ENCODE data around the gene PEX1.
"Not testable (repeated sequence)": the region's sequence is repeated elsewhere in the genome, so short reads cannot be mapped to it uniquely, and the experiment has no call there.

The PEX1 gene

DNA sequence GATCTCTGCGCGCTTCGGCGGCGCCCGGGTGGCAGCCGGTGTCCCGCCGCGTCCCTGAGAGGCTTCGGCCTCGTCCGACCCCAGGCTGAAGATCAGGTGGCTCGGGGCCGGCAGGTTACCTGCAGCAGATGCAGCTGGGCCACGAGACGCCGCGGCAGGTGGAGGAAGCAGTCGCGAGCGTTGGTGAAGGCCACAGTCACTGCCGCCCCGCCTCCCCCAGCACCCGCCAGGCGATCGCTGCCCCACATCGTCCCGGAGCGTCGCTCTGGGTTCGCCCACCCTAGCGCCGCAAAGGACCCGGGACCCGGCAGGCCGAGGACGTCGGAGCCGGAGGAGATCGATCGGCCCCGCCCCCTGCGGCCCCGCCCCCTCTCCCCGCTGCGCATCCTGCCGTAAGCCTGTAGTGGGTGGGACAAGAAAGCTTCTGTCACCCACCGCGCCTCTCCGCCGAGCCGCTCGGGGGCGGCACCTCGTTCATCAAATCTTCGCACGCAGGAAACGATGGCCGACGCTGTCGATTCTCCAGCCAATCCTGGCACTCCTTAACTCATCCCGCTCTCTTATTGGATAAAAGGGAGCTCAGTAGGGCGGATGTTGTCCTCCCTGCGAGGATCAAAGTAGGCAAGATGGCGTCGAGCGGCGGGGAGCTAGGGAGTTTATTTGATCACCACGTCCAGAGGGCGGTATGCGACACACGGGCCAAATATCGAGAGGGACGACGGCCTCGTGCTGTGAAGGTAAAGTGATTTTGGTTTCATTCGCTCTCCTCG, at the start of gene PEX1, which contains the start of gene RBM48:
Gene PEX1, minus strand, starts transcription at position 333 of the 770 bp plus-strand sequence. Its CDS starts 85 bp downstream, at position 248.
Gene RBM48, plus strand, starts transcription at position 608 of the 770 bp plus-strand sequence. Its CDS starts 19 bp downstream, at position 627.
- peak; percentile 91 to 100 (median 96) for DNase-seq
- intact Hi-C loops (cut with DNase I): loop anchor here (2.0 kb wide), 2 partner anchors 62 to 80 kb away; partner anchors contain the start of gene FAM133B

DNA sequence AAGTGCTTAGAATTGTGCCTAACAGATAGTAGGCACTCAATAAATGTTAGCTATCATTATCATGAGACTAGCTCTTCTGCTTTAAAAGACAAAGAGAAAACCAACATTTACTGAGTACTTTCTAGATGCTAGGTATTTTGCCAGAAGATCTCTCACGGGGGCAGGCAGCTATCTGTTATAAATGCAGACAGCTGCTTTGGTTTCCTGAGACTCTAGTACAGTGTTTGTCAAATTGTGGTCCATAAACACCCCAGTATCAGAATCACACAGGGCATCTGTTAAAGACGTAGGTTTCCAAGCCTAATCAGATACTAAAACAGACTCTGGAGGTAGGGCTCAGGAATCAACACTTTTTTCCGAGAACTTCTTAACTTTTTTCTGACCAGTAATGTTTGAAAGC, 48.0 kb upstream of the PEX1 start:
- no peak for DNase-seq
- intact Hi-C loops (cut with DNase I): no loop called here

DNA sequence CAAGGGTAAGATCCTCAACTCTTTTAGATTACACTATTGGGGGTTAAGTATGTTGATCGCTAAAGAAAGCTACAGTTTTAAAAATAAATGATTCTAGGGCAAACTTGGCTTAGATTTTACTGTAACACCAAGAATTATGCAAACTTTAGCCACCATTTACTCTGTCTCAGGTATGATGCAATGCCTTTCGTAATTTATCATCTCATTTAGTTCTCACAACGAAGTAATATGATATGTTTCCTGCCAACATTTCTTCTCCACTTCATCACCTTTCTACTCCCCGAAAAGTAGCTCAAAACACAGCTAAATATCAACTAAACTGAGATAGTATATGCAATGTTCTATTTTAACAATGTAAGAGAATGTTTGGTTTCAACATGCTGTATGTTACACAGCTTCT, 40.8 kb upstream of the PEX1 start:
- no peak for DNase-seq
- intact Hi-C loops (cut with DNase I): no loop called here

DNA sequence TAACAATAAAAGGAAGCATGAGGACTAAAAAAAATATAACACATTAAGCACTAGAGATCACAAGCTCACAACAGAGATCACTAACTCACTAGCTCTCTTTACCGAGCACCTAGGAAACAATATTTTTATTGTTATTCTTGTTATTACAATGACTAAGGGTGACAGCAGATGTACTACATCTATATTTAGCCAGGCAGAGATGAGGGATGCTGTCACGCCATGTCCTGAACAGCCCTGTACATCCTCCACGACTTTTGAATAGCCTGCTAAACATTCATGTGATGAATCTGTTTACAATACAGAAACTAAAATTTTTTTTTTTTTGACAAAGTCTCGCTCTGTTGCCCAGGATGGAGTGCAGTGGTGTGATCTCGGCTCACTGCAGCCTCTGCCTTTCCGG, 39.1 kb upstream of the PEX1 start:
- intact Hi-C loops (cut with DNase I): no loop called here
- DNase-seq: peak in 2 of 10 donors; percentile 19 to 40

DNA sequence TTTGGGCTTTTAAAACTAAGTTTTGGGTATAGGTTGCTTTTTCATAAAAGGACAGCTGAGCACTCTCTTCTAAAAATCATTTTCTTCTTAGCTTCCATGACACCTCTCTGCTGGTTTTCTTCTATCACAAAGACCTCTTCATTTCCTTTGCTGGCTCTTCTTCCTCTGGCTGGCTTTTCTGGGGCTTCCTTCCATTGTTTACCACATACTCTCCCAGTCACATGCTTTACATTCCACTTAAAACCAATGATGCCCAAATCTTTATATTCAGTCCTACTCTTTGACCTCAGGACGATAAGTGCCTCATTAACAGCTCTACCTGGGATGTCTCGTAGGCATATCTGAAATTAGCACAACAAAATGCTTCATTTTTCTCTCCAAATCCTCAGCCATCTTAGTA, 35.0 kb upstream of the PEX1 start:
- intact Hi-C loops (cut with DNase I): no loop called here
- no peak for DNase-seq

- DNase-seq: no peak
- intact Hi-C loops (cut with DNase I): no loop called here
These were observed 32.3 kb upstream of the PEX1 start for GRCh38 chr7:92560602-92561001.

DNA sequence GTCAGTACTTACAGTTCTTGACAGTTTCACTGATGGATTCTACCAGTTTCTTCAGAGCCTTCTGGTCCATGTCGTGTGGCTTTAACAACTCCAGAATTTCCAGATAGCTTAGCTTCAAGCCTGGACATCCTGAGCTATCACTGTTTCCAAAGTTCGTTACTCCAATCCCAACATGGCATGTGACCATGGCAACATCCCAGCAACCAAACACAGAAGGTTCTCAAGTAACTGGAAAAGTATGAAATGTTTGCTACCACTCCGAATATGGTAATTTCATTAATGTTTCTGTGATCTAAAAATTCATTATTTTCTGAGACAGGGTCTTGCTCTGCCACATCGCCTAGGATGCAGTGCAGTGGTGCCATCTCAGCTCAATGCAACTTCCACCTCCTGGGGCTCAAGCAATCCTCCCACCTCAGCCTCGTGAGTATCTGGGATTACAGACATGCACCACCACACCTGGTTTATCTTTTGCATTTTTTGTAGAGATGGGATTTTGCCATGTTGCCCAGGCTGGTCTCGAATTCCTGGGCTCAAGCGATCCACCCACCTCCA, 29.6 kb upstream of the PEX1 start:
- DNase-seq: no peak
- intact Hi-C loops (cut with DNase I): no loop called here

GRCh38 chr7:92557249-92557648, 28.9 kb upstream of the PEX1 start:
- intact Hi-C loops (cut with DNase I): no loop called here
- no peak for DNase-seq

GRCh38 chr7:92550194-92550593, 21.9 kb upstream of the PEX1 start:
- peak in 1 of 10 donors; percentile 52 for DNase-seq
- intact Hi-C loops (cut with DNase I): no loop called here

GRCh38 chr7:92547579-92547978, 19.3 kb upstream of the PEX1 start:
- peak in 4 of 10 donors; percentile 26 to 71 (median 46) for DNase-seq
- intact Hi-C loops (cut with DNase I): no loop called here

DNA sequence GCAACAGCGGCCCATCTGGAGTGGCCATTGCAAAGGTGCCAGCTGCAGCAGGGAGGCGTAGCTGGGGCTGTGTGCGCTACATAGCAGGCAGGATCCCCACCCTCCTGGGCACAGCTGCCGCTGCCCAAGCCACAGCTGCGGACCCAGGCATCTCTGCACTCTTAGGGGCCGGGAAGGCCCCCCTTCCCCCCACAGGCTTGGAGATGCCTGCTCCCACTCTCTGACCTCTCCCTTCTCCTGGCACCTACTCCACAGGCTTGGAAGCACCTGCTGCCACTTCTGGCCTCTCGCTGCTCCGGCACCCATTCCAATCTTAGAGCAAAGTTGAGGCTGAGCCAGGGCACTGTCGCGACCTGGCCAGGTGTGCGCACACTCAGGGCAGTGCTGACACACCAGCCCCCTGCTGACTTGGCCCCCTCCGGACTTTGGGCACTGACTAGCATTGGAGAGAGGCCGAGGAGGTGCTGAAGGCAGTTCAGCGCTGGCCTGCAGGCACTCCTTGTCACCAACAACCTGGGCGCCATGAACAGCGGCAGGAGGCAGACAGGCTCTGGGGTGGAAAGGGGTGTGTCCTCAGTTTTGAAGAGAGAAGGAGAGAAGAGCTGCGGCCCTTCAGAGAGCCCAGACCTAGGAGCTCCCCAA, 18.7 kb upstream of the PEX1 start:
- intact Hi-C loops (cut with DNase I): no loop called here
- peak in 1 of 10 donors; percentile 55 for DNase-seq

GRCh38 chr7:92545116-92545515, 16.8 kb upstream of the PEX1 start:
- DNase-seq: peak in 1 of 10 donors; percentile 79
- intact Hi-C loops (cut with DNase I): not testable (repeated sequence)

DNA sequence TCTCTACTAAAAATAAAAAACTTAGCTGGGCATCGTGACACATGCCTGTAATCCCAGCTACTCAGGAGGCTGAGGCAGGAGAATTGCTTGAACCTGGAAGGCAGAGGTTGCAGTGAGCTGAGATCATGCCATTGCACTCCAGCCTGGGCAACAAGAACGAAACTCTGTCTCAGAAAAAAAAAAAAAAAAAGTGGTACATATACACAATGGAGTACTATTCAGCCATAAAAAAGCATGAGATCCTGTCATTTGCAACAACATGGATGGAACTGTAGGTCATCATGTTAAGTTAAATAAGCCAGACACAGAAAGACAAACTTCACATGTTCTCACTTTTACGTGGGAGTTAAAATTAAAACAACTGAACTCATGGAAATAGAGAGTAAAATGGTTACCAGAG, 15.2 kb upstream of the PEX1 start:
- intact Hi-C loops (cut with DNase I): not testable (repeated sequence)

DNA sequence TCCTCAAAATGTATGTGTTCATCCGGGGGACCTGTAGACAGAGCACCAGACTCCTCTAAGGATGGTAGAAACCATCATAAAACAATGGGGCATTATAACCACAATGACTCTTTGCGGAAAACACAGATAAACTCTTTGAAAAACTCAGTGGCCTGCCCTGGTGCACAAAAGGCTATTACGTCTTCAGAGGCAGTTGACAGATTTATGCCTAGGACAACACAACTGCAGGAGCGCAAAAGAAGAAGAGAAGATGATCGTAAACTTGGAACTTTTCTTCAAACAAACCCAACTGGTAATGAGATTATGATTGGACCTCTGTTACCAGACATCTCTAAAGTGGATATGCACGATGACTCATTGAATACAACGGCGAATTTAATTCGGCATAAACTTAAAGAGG, 6.3 kb upstream of the PEX1 start:
- intact Hi-C loops (cut with DNase I): no loop called here
- no peak for DNase-seq

More for the DNA sequence above, 15.2 kb upstream of the PEX1 start:
- not testable (repeated sequence) for DNase-seq

DNA sequence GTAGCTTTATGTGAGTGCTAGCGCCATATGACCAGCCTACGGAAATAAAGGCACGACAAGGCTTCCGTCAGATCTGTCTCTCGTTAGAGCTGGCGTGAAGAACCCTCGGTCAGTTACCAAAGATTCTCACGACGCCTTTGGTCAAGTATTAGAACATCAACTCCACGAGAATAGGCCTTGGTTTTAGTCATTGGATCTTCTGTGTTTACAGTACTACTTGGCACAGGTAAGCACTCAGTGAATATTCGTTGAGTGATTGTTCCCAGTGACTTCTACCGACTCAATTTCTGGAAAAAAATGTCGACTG, 591 bp upstream of the PEX1 start:
- intact Hi-C loops (cut with DNase I): loop anchor here (2.0 kb wide), 2 partner anchors 62 to 80 kb away; partner anchors contain the start of gene FAM133B
- no peak for DNase-seq

DNA sequence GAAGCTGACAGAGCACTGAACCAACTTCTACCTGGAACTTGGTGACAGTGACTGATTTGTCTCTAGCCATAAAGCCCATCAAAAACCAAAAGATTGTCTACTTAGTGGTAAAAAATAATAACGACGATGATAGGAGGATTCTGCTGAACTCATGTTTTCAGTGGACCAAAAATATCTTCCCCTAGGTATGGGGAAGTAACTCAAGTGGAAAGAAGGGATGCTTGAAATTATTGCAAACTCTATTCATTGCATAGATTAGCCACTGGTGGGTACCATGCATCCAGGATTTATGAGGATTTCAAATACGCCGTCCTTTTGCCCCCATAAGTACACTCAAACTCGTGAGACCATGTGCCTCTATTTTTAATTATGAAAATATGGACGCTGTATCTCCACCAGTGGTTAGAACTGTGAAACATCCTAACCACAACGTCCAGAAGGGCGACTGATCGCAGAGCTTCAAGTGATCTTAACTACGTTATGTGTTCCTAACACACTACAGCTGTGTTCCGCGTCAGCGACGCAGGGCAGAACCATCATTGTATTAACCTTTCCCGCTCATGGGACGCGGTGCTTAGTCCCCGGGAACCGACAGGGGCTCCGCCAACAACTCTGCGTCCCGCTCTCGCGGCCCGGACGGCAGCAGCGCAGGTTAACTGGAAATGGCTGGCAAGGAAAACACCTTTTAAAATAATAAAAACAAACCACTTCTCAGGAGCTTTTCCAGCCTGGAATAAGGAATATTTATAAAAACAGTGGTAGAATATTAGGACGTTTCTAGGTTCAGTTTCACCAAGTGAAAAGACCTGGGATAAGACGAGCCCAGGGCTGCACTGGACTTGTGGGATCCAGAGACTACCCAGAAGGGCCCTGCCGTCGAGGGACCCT, 776 bp downstream of the PEX1 start:
- intact Hi-C loops (cut with DNase I): loop anchor here (2.0 kb wide), 2 partner anchors 63 to 79 kb away; partner anchors contain the start of gene FAM133B
- DNase-seq: peak in 8 of 10 donors; percentile 18 to 89 (median 29)

- intact Hi-C loops (cut with DNase I): no loop called here
- no peak for DNase-seq
These were observed 5.2 kb downstream of the PEX1 start for GRCh38 chr7:92523110-92523509.

DNA sequence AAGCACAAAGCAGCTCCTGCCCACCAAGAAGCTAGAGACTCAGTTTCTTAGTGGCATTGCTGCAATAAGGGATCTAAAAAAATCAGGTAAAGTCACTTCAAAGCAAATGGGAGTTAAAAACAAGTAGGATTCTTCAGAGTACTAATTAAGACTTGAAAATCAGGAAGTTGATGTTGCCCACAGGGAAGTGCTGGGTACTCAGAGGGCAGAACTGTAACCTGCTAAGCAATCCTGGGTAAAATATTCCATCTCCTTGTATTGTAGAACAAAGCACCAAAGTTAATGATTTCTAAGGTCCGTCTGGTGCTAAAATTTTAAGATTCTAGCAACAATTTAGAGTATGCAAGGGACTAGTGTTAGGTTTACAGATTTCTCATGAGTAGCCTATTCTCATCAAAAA, 8.3 kb downstream of the PEX1 start:
- intact Hi-C loops (cut with DNase I): no loop called here
- DNase-seq: no peak

GRCh38 chr7:92517631-92518030, 10.7 kb downstream of the PEX1 start:
- no peak for DNase-seq
- intact Hi-C loops (cut with DNase I): no loop called here

DNA sequence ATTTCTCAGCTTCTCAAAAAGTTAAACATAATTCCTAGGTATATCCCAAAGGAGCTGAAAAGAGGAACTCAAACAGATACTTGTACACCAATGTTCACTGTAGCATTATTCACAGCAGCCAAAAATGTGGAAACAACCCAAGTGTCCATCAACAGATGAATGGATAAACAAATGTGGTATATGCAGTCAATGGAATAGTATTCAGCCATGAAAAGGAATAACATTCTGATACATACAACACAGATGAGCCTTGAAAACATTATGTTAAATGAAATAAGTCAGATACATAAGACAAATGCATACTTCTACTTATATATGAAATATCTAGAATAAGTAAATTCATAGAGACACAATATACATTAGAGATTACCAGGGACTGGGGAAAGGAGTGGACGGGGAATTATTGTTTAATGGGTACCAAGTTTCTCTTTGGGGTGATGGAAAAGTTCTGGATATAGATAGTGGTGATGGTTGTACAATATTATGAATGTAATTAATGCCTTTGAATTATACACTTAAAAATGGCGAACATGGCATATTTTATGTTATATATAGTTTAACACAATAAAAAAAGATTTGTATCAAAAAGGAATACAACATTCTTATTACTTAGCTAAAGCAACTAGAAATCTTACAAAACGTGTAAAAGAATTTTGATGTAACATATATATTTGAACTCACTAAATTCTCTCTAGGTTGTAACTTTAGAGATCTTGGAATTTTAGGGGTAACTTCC, 15.0 kb downstream of the PEX1 start:
- intact Hi-C loops (cut with DNase I): no loop called here
- DNase-seq: no peak

Measured in posterior cingulate gyrus (tissue), 11 donors.